ENCODE results near the gene SPSB4. TPM values are rescaled to one million over a fixed set of nuclear protein-coding genes. Genes with fewer than 3 reads are reported as not detected.

Gene SPSB4
- total RNA-seq, 1 donor: not detected

DNA sequence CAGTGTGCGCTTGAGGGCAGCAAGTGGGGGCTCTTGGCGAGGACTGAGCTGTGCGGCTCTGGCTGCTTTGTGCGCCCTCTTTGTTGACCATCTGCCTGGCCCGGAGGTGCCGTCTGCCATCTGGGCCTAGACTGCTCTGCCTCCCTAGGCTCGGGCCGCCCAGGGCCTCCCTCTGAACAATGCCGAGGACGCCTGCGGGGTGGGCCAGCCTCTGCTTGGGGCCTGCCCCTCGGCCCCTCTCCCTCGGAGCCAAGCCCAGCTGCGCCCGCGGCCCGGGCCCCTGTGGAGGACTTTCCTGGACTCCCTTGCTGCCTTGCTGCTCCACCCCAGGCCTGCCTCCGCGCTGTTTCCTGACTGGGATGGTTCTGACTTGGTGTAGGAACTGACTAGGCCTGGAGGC, 31.9 kb upstream of the SPSB4 start:
- Histone ChIP-seq H3K9me3 (ENCODE audit: low read depth, low read length) (no peaks in the 10 kb centered on the region), H3K79me2 (ENCODE audit: insufficient read depth, low read length) (no peaks in the 10 kb centered on the region), H4K20me1 (ENCODE audit: insufficient read depth, low read length) (no peaks in the 10 kb centered on the region), H3K27me3 (ENCODE audit: insufficient read depth, low read length) (peaks cover 5% of the 10 kb centered on the region), H3K27ac (ENCODE audit: low read depth, low read length) (no peak overlapping the region), H3K4me3 (ENCODE audit: insufficient read depth, low read length) (no peak overlapping the region), H2AFZ (ENCODE audit: low read length) (no peak overlapping the region), H3K36me3 (ENCODE audit: insufficient read depth, low read length) (no peaks in the 10 kb centered on the region), H3K4me2 (ENCODE audit: insufficient read depth, low read length) (no peak overlapping the region), H3K4me1 (ENCODE audit: insufficient read depth, low read length) (peaks cover 8% of the 10 kb centered on the region)
- DNase-seq (ENCODE audit: insufficient read length, low spot score, missing footprints): no peak
- TF ChIP-seq CTCF (IDR thresholded peaks at IDR 0.05; ENCODE audit: extremely low read depth, low read depth, low read length): no peak

- no peaks in the 10 kb centered on the region for H4K20me1 ChIP-seq (ENCODE audit: insufficient read depth, low read length)
- no peaks in the 10 kb centered on the region for H3K79me2 ChIP-seq (ENCODE audit: insufficient read depth, low read length)
- peaks cover 8% of the 10 kb centered on the region for H3K4me1 ChIP-seq (ENCODE audit: insufficient read depth, low read length)
- TF ChIP-seq CTCF (IDR thresholded peaks at IDR 0.05; ENCODE audit: extremely low read depth, low read depth, low read length): no peak
- no peaks in the 10 kb centered on the region for H3K36me3 ChIP-seq (ENCODE audit: insufficient read depth, low read length)
- H3K4me3 ChIP-seq (ENCODE audit: insufficient read depth, low read length): no peak overlapping the region
- DNase-seq (ENCODE audit: insufficient read length, low spot score, missing footprints): no peak
- H3K4me2 ChIP-seq (ENCODE audit: insufficient read depth, low read length): no peak overlapping the region
- peaks cover 5% of the 10 kb centered on the region for H3K27me3 ChIP-seq (ENCODE audit: insufficient read depth, low read length)
- H3K27ac ChIP-seq (ENCODE audit: low read depth, low read length): no peak overlapping the region
- no peaks in the 10 kb centered on the region for H3K9me3 ChIP-seq (ENCODE audit: low read depth, low read length)
- H2AFZ ChIP-seq (ENCODE audit: low read length): peak overlapping the region; percentile 14
Observed at GRCh38 chr3:141020143-141020830, 30.9 kb upstream of the SPSB4 start.

DNA sequence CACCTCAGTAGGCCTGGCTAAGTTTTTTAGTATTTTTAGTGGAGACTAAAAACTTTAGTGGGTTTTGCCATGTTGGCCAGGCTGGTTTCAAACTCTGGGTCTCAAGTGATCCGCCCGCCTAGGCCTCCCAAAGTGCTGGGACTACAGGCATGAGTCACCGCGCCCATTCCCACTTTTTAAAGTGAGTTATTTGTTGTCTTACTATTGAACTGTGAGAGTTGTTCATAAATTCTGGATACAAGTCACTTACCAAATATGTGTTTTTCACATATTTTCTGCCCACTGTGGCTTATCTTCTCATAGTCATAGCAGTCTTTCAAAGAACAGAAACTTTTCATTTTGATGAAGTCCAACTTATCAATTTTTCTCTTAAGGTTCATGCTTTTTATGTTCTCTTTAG, 29.9 kb upstream of the SPSB4 start:
- Histone ChIP-seq H3K4me3 (ENCODE audit: insufficient read depth, low read length) (no peak overlapping the region), H4K20me1 (ENCODE audit: insufficient read depth, low read length) (no peaks in the 10 kb centered on the region), H3K9me3 (ENCODE audit: low read depth, low read length) (no peaks in the 10 kb centered on the region), H3K4me1 (ENCODE audit: insufficient read depth, low read length) (peaks cover 8% of the 10 kb centered on the region), H3K79me2 (ENCODE audit: insufficient read depth, low read length) (no peaks in the 10 kb centered on the region), H3K27me3 (ENCODE audit: insufficient read depth, low read length) (peaks cover 1% of the 10 kb centered on the region), H2AFZ (ENCODE audit: low read length) (no peak overlapping the region), H3K4me2 (ENCODE audit: insufficient read depth, low read length) (no peak overlapping the region), H3K27ac (ENCODE audit: low read depth, low read length) (no peak overlapping the region), H3K36me3 (ENCODE audit: insufficient read depth, low read length) (no peaks in the 10 kb centered on the region)
- no peak for DNase-seq (ENCODE audit: insufficient read length, low spot score, missing footprints)
- no peak for TF ChIP-seq CTCF (IDR thresholded peaks at IDR 0.05; ENCODE audit: extremely low read depth, low read depth, low read length)

DNA sequence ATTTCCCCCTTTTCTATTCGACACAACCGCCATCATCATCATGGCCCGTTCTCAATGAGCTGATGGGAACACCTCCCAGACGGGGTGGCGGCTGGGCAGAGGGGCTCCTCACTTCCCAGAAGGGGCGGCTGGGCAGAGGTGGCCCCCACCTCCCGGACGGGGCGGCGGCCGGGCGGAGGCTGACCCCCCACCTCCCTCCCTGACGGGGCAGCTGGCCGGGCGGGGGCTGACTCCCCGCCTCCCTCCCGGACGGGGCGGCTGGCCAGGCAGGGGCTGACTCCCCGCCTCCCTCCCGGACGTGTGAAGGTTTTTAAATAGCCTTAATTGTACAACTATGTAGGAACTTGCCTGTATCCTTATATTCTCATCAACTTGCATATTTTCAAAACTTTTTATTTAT, 20.9 kb upstream of the SPSB4 start:
- Histone ChIP-seq H3K4me3 (ENCODE audit: insufficient read depth, low read length) (no peak overlapping the region), H2AFZ (ENCODE audit: low read length) (no peak overlapping the region), H3K9me3 (ENCODE audit: low read depth, low read length) (no peaks in the 10 kb centered on the region), H3K4me2 (ENCODE audit: insufficient read depth, low read length) (no peak overlapping the region), H3K36me3 (ENCODE audit: insufficient read depth, low read length) (no peaks in the 10 kb centered on the region), H3K79me2 (ENCODE audit: insufficient read depth, low read length) (no peaks in the 10 kb centered on the region), H3K27ac (ENCODE audit: low read depth, low read length) (no peak overlapping the region), H4K20me1 (ENCODE audit: insufficient read depth, low read length) (no peaks in the 10 kb centered on the region), H3K4me1 (ENCODE audit: insufficient read depth, low read length) (no peaks in the 10 kb centered on the region), H3K27me3 (ENCODE audit: insufficient read depth, low read length) (no peaks in the 10 kb centered on the region)
- no peak for TF ChIP-seq CTCF (IDR thresholded peaks at IDR 0.05; ENCODE audit: extremely low read depth, low read depth, low read length)
- DNase-seq (ENCODE audit: insufficient read length, low spot score, missing footprints): no peak

Measured in osteoblast (primary cell).